H1 (cell line): ENCODE results near the gene HDAC8. TPM values are rescaled to one million over a fixed set of nuclear protein-coding genes. Genes with fewer than 3 reads are reported as not detected.

Source experiments
- CTCF ChIA-PET: fragments of 300-600 bp; sonication (Branson Sonifier 250); formaldehyde crosslinking; loops from one replicate; lab custom pipeline; 2021; ENCODE audit not compliant: partially characterized antibody; lab: Charles Lee
- POLR2A ChIA-PET: fragments of 300-600 bp; sonication (Branson Sonifier 250); formaldehyde crosslinking; loops from one replicate; lab custom pipeline; 2021; ENCODE audit warnings: inconsistent platforms; ENCODE audit not compliant: partially characterized antibody; lab: Charles Lee
- DNase-seq, 2 experiments: peaks; one replicate each; pipeline versions ENCODE4 v3.0.0 to v3.0.0-alpha.2; 2010 to 2022; ENCODE audit warnings: low spot score in 2 of 2, low read depth in 1 of 2, mixed read lengths in 1 of 2
- FAIRE-seq: peaks from 2 replicates; lab custom pipeline; 2011; peaks lifted over from hg19 to GRCh38; lab: Jason Lieb, UNC
- H2AFZ ChIP-seq: 2 replicates; pipeline ENCODE4 v1.8.1; 2012; ENCODE audit warnings: low read length, inconsistent platforms
- H2AK5ac ChIP-seq: 2 replicates; pipeline ENCODE4 v1.6.1; 2013; ENCODE audit warnings: low read depth, low read length
- H2BK120ac ChIP-seq: replicated peaks from 2 replicates; pipeline ENCODE3; 2013; ENCODE audit warnings: low read depth, low read length, inconsistent platforms
- H2BK12ac ChIP-seq: 2 replicates; pipeline ENCODE4 v1.6.1; 2013; ENCODE audit warnings: low read depth, low read length
- H2BK15ac ChIP-seq: 2 replicates; pipeline ENCODE4 v1.6.1; 2013; ENCODE audit warnings: low read length
- H2BK20ac ChIP-seq: 2 replicates; pipeline ENCODE4 v1.6.1; 2013; ENCODE audit warnings: low read length
- H2BK5ac ChIP-seq: 2 replicates; pipeline ENCODE4 v1.6.1; 2013; ENCODE audit warnings: low read depth, low read length
- H3K14ac ChIP-seq: 2 replicates; pipeline ENCODE4 v1.6.1; 2013; ENCODE audit warnings: inconsistent platforms; ENCODE audit not compliant: insufficient read length
- H3K18ac ChIP-seq: 2 replicates; pipeline ENCODE4 v1.6.1; 2013; ENCODE audit warnings: low read length; ENCODE audit errors: extremely low read depth
- H3K23ac ChIP-seq: 2 replicates; pipeline ENCODE4 v1.6.1; 2013; ENCODE audit warnings: inconsistent platforms; ENCODE audit not compliant: insufficient read length
- H3K23me2 ChIP-seq: 2 replicates; pipeline ENCODE4 v1.6.1; 2013; ENCODE audit warnings: low read depth, low read length
- H3K27ac ChIP-seq: 2 replicates; pipeline ENCODE4 v1.6.1; 2011; ENCODE audit warnings: low read depth, low read length, inconsistent platforms
- H3K27me3 ChIP-seq, 4 experiments: replicated peaks in 1 of 4; 1 replicate in 1 of 4; 2 replicates in 3 of 4; pipeline versions ENCODE4 v1.6.1 to v1.8.1; 2011 to 2013; ENCODE audit warnings: low read length in 3 of 4, mild to moderate bottlenecking in 3 of 4, inconsistent platforms in 2 of 4, mixed read lengths in 2 of 4, moderate library complexity in 1 of 4; ENCODE audit not compliant: control insufficient read depth in 3 of 4, insufficient read depth in 3 of 4; ENCODE audit errors: extremely low read depth in 1 of 4
- H3K36me3 ChIP-seq, 4 experiments: 2 replicates each; pipeline versions ENCODE4 v1.6.1 to v1.8.1; 2011 to 2013; ENCODE audit warnings: mild to moderate bottlenecking in 4 of 4, low read length in 3 of 4, moderate library complexity in 2 of 4, control low read depth in 1 of 4, inconsistent platforms in 1 of 4; ENCODE audit not compliant: insufficient read depth in 4 of 4, control insufficient read depth in 2 of 4
- H3K4ac ChIP-seq: replicated peaks from 2 replicates; pipeline ENCODE3; 2013; ENCODE audit warnings: low read length, low read depth, mixed read lengths, inconsistent platforms; ENCODE audit not compliant: insufficient read length
- H3K4me1 ChIP-seq, 4 experiments: replicated peaks in 1 of 4; 1 replicate in 1 of 4; 2 replicates in 3 of 4; pipeline versions ENCODE4 v1.6.1 to v1.8.1; 2011 to 2013; ENCODE audit warnings: low read length in 3 of 4, inconsistent platforms in 2 of 4, mixed read lengths in 1 of 4; ENCODE audit not compliant: insufficient read depth in 4 of 4, control insufficient read depth in 3 of 4
- H3K4me2 ChIP-seq, 2 experiments: 2 replicates each; pipeline versions ENCODE4 v1.6.1 to v1.8.1; 2011 to 2013; ENCODE audit warnings: low read depth in 2 of 2, low read length in 2 of 2, control low read depth in 1 of 2, inconsistent platforms in 1 of 2, mild to moderate bottlenecking in 1 of 2; ENCODE audit not compliant: insufficient read depth in 1 of 2
- H3K4me3 ChIP-seq, 4 experiments: fragments of 200-600, 300-600 bp in 1 of 4; sonication (generic), shearing (Covaris generic), sonication (Bioruptor Twin) in 1 of 4; 2 replicates each; pipeline versions ENCODE4 v1.5.1 to v1.8.1; 2011 to 2016; ENCODE audit warnings: low read length in 4 of 4, low read depth in 3 of 4, control low read depth in 2 of 4, inconsistent platforms in 2 of 4, mild to moderate bottlenecking in 2 of 4, mixed read lengths in 1 of 4, moderate library complexity in 1 of 4; ENCODE audit not compliant: insufficient read depth in 2 of 4; ENCODE audit errors: extremely low read depth in 1 of 4
- H3K56ac ChIP-seq: replicated peaks from 2 replicates; pipeline ENCODE3; 2013; ENCODE audit warnings: low read depth, mild to moderate bottlenecking, mixed read lengths, low read length, inconsistent platforms; ENCODE audit not compliant: insufficient read length
- H3K79me1 ChIP-seq: 2 replicates; pipeline ENCODE4 v1.6.1; 2013; ENCODE audit warnings: low read depth, low read length, control low read depth
- H3K79me2 ChIP-seq, 2 experiments: 2 replicates each; pipeline versions ENCODE4 v1.6.1 to v1.8.1; 2012 to 2013; ENCODE audit warnings: low read length in 2 of 2, mild to moderate bottlenecking in 2 of 2, inconsistent platforms in 1 of 2; ENCODE audit not compliant: insufficient read depth in 2 of 2, control insufficient read depth in 1 of 2
- H3K9ac ChIP-seq, 4 experiments: replicated peaks in 1 of 4; 1 replicate in 1 of 4; 2 replicates in 3 of 4; pipeline versions ENCODE4 v1.6.1 to v1.8.1; 2011 to 2013; ENCODE audit warnings: low read depth in 3 of 4, low read length in 3 of 4, control low read depth in 2 of 4, mild to moderate bottlenecking in 2 of 4, moderate library complexity in 2 of 4, inconsistent platforms in 1 of 4; ENCODE audit errors: extremely low read depth in 1 of 4
- H3K9me3 ChIP-seq, 2 experiments: 2 replicates each; pipeline versions ENCODE4 v1.6.1 to v1.8.1; 2012 to 2013; ENCODE audit warnings: mild to moderate bottlenecking in 2 of 2, moderate library complexity in 2 of 2, control low read depth in 1 of 2, inconsistent platforms in 1 of 2, low read depth in 1 of 2, low read length in 1 of 2, mixed read lengths in 1 of 2; ENCODE audit not compliant: insufficient read depth in 2 of 2
- H4K20me1 ChIP-seq, 2 experiments: replicated peaks in 1 of 2; 2 replicates each; pipeline versions ENCODE3 to v1.8.1; 2011 to 2013; ENCODE audit warnings: inconsistent platforms in 2 of 2, low read length in 2 of 2, mild to moderate bottlenecking in 1 of 2; ENCODE audit not compliant: insufficient read depth in 2 of 2, control insufficient read depth in 1 of 2
- H4K5ac ChIP-seq: 2 replicates; pipeline ENCODE4 v1.6.1; 2013; ENCODE audit warnings: low read length, low read depth, mixed read lengths, inconsistent platforms; ENCODE audit not compliant: insufficient read length
- H4K8ac ChIP-seq: 2 replicates; pipeline ENCODE4 v1.8.0; 2013; ENCODE audit warnings: mild to moderate bottlenecking, moderate library complexity, low read length, inconsistent platforms; ENCODE audit not compliant: insufficient read depth; ENCODE audit errors: extremely low read depth
- H4K91ac ChIP-seq: replicated peaks from 2 replicates; pipeline ENCODE3; 2013; ENCODE audit warnings: low read length, mixed read lengths, inconsistent platforms; ENCODE audit not compliant: insufficient read length
- ATF3 ChIP-seq: IDR thresholded peaks from 2 replicates; pipeline ENCODE4 v1.6.1; 2011; ENCODE audit warnings: low read depth, mild to moderate bottlenecking, low read length; ENCODE audit not compliant: insufficient read depth
- CTBP2 ChIP-seq: IDR thresholded peaks from 2 replicates; pipeline ENCODE4 v1.7.0; 2011; ENCODE audit warnings: borderline replicate concordance, mild to moderate bottlenecking, moderate library complexity, mixed read lengths, low read length; ENCODE audit not compliant: insufficient read depth, insufficient read length
- CTCF ChIP-seq, 3 experiments: IDR thresholded peaks; 1 replicate in 2 of 3; 2 replicates in 1 of 3; pipeline versions ENCODE4 v1.5.1 to v1.6.1; 2011; ENCODE audit warnings: low read length in 3 of 3, mild to moderate bottlenecking in 3 of 3, inconsistent platforms in 2 of 3, low read depth in 1 of 3, moderate library complexity in 1 of 3; ENCODE audit not compliant: insufficient read depth in 1 of 3; ENCODE audit errors: control extremely low read depth in 1 of 3
- GABPA ChIP-seq: IDR thresholded peaks from 2 replicates; pipeline ENCODE4 v1.6.1; 2011; ENCODE audit warnings: mild to moderate bottlenecking, low read length, moderate library complexity, borderline replicate concordance; ENCODE audit not compliant: insufficient read depth
- JUN ChIP-seq: IDR thresholded peaks from 2 replicates; pipeline ENCODE4 v1.6.1; 2011; ENCODE audit warnings: low read depth, mild to moderate bottlenecking, improper control_type of control experiment, low read length
- JUND ChIP-seq: IDR thresholded peaks from 2 replicates; pipeline ENCODE4 v1.6.1; 2011; ENCODE audit warnings: mild to moderate bottlenecking, improper control_type of control experiment, low read length
- KDM5A ChIP-seq: fragments of 200-600 bp; IDR thresholded peaks from 2 replicates; pipeline ENCODE4 v1.7.1; 2012; ENCODE audit warnings: mild to moderate bottlenecking, low read length, inconsistent platforms, mixed read lengths
- NANOG ChIP-seq: IDR thresholded peaks from 2 replicates; pipeline ENCODE4 v1.6.1; 2011; ENCODE audit warnings: low read length, low read depth, mild to moderate bottlenecking, inconsistent platforms; ENCODE audit not compliant: insufficient read depth, poor library complexity, severe bottlenecking
- RFX5 ChIP-seq: IDR thresholded peaks from 2 replicates; pipeline ENCODE4 v1.6.1; 2011; ENCODE audit warnings: low read depth, low read length, improper control_type of control experiment, borderline replicate concordance
- SIN3A ChIP-seq, 2 experiments: IDR thresholded peaks in 1 of 2; conservative IDR thresholded peaks in 1 of 2; 2 replicates each; pipeline ENCODE4 v1.6.1; 2011 to 2012; ENCODE audit warnings: low read length in 2 of 2, improper control_type of control experiment in 1 of 2, low read depth in 1 of 2, mild to moderate bottlenecking in 1 of 2
- SRF ChIP-seq: IDR thresholded peaks from 2 replicates; pipeline ENCODE4 v1.6.1; 2011; ENCODE audit warnings: mild to moderate bottlenecking, low read depth, low read length, moderate library complexity
- WGBS, 2 experiments: shearing (Covaris generic) in 1 of 2; methylation state at CpG; one replicate each; pipeline versions ENCODE4 v1.1.6 to v1.1.7; 2013 to 2015; ENCODE audit warnings: low lambda C conversion rate in 2 of 2, mixed read lengths in 2 of 2, inconsistent platforms in 1 of 2, low coverage in 1 of 2, missing lambda C conversion rate in 1 of 2; ENCODE audit not compliant: insufficient replicate concordance in 2 of 2, insufficient coverage in 1 of 2, insufficient read length in 1 of 2; ENCODE audit errors: extremely low coverage in 1 of 2, missing lambda C conversion rate in 1 of 2; 5-methylcytosine and 5-hydroxymethylcytosine counted together
- polyA plus RNA-seq, 7 experiments: library from polyadenylated mRNA; depleted of rRNA in 3 of 7; stranded (reverse) in 5 of 7; unstranded in 2 of 7; fragments of >200 nt in 5 of 7; fragments of 200-250 nt in 2 of 7; gene quantifications; 1 replicate in 5 of 7; 2 replicates in 1 of 7; 4 replicates in 1 of 7; pipeline versions ENCODE4 v1.2.1 to v1.2.3, GENCODE V29; 2011 to 2013; ENCODE audit warnings: missing spikeins in 2 of 7, mixed read lengths in 2 of 7
- total RNA-seq: library from RNA; stranded (reverse); fragmentation: NEBNext Ultra II Directional; extraction: Animal tissue kit (Norgen Biotek cat#: 25700); gene quantifications from 2 replicates; pipeline ENCODE4 v1.2.1, GENCODE V29; 2021

Gene HDAC8
- total and polyA plus RNA-seq, 2 of the 8 experiments (the other 6 are each of a cell fraction or from before 2014, with no cell fraction given): 9.7 to 20.3 TPM

- Histone ChIP-seq H3K4me2 (no peak overlapping the region), H4K5ac (no peak overlapping the region), H3K23ac (no peak overlapping the region), H3K79me2 (no peaks in the 10 kb centered on the region), H2AFZ (no peak overlapping the region), H3K9ac (no peak overlapping the region), H4K8ac (no peak overlapping the region), H3K14ac (no peak overlapping the region), H3K23me2 (no peaks in the 10 kb centered on the region), H3K9me3 (no peaks in the 10 kb centered on the region), H2BK12ac (no peak overlapping the region), H3K18ac (no peak overlapping the region), H3K79me1 (no peaks in the 10 kb centered on the region), H3K27ac (no peak overlapping the region), H3K4me3 (no peak overlapping the region), H2BK15ac (no peak overlapping the region), H3K36me3 (no peaks in the 10 kb centered on the region), H3K56ac (no peak overlapping the region), H4K20me1 (no peaks in the 10 kb centered on the region), H3K27me3 (no peaks in the 10 kb centered on the region), H2BK5ac (no peak overlapping the region), H3K4ac (no peak overlapping the region), H2AK5ac (no peak overlapping the region), H4K91ac (no peak overlapping the region), H2BK120ac (no peak overlapping the region), H3K4me1 (no peaks in the 10 kb centered on the region), H2BK20ac (no peak overlapping the region)
- POLR2A ChIA-PET: no interaction called here
- DNase-seq (no peak), FAIRE-seq (no peak)
- TF ChIP-seq JUND (no peak), CTBP2 (no peak), ATF3 (no peak), CTCF (IDR thresholded peaks at IDR 0.05; ENCODE audit: control extremely low read depth in 1 of 3, insufficient read depth in 1 of 3, low read depth in 1 of 3, low read length in 3 of 3) (no peak), NANOG (no peak), GABPA (no peak), SRF (no peak), KDM5A (no peak), JUN (no peak), RFX5 (no peak), SIN3A (conservative IDR thresholded peaks at IDR 0.05 in 1 of 2, IDR thresholded peaks at IDR 0.05 in 1 of 2; ENCODE audit: low read depth in 1 of 2, low read length in 2 of 2) (no peak)
- WGBS, 2 experiments: 95% methylated on average over 6 of the region's 6 CpGs; no CpG with 5 or more reads in 1 of the 2 experiments
- CTCF ChIA-PET: no interaction called here
Measured at GRCh38 chrX:72495046-72495445, 77.6 kb downstream of the HDAC8 start.
